Endodermal cell (in vitro differentiated cells): ENCODE measurements around the gene CACNA1A. TPM values are rescaled to one million over a fixed set of nuclear protein-coding genes. Genes with fewer than 3 reads are reported as not detected.

ENCODE experiments used
- DNase-seq: peaks from one replicate; pipeline ENCODE4 v3.0.0-alpha.2; 2017
- H3K27ac ChIP-seq: 2 replicates; pipeline ENCODE4 v1.5.1; 2013; ENCODE audit warnings: mild to moderate bottlenecking, low read depth, low read length, moderate library complexity
- H3K27me3 ChIP-seq: 2 replicates; pipeline ENCODE4 v1.6.1; 2013; ENCODE audit warnings: mild to moderate bottlenecking, low read length, moderate library complexity; ENCODE audit not compliant: insufficient read depth, control insufficient read depth, poor library complexity, severe bottlenecking
- H3K36me3 ChIP-seq: 2 replicates; pipeline ENCODE4 v1.7.0; 2013; ENCODE audit warnings: mild to moderate bottlenecking, low read length, moderate library complexity; ENCODE audit not compliant: control insufficient read depth, insufficient read depth
- H3K4me1 ChIP-seq: one replicate; pipeline ENCODE4 v1.7.0; 2013; ENCODE audit warnings: low read length; ENCODE audit not compliant: control insufficient read depth, insufficient read depth
- H3K4me3 ChIP-seq: 2 replicates; pipeline ENCODE4 v1.5.1; 2013; ENCODE audit warnings: mild to moderate bottlenecking, low read length, moderate library complexity
- H3K9ac ChIP-seq: 2 replicates; pipeline ENCODE4 v1.6.1; 2013; ENCODE audit warnings: mild to moderate bottlenecking, low read length, moderate library complexity; ENCODE audit not compliant: poor library complexity, severe bottlenecking; ENCODE audit errors: extremely low read depth
- H3K9me3 ChIP-seq: 2 replicates; pipeline ENCODE4 v1.6.1; 2013; ENCODE audit warnings: mild to moderate bottlenecking, low read length, moderate library complexity; ENCODE audit not compliant: control insufficient read depth
- H3K27ac Mint-ChIP-seq: 2 replicates; pipeline ENCODE4 v1.8.0; 2020; ENCODE audit warnings: mixed read lengths
- H3K27me3 Mint-ChIP-seq: 2 replicates; pipeline ENCODE4 v1.8.0; 2021; ENCODE audit warnings: mild to moderate bottlenecking, mixed read lengths; ENCODE audit not compliant: insufficient read depth
- H3K36me3 Mint-ChIP-seq: 2 replicates; pipeline ENCODE4 v1.8.0; 2020; ENCODE audit warnings: low read depth, mixed read lengths
- H3K4me1 Mint-ChIP-seq: 2 replicates; pipeline ENCODE4 v1.8.0; 2020; ENCODE audit warnings: mixed read lengths
- H3K4me3 Mint-ChIP-seq: 2 replicates; pipeline ENCODE4 v1.8.0; 2020; ENCODE audit warnings: mild to moderate bottlenecking, moderate library complexity, mixed read lengths
- H3K9me3 Mint-ChIP-seq: 2 replicates; pipeline ENCODE4 v1.8.0; 2020; ENCODE audit warnings: mild to moderate bottlenecking, mixed read lengths
- WGBS, 2 experiments: methylation state at CpG; one replicate each; pipeline versions ENCODE4 v1.1.5 to v1.1.7; 2013; ENCODE audit warnings: missing lambda C conversion rate in 2 of 2, mixed read lengths in 1 of 2; ENCODE audit not compliant: insufficient coverage in 1 of 2, insufficient read length in 1 of 2; 5-methylcytosine and 5-hydroxymethylcytosine counted together
- total RNA-seq, 2 donors: library from RNA; stranded (reverse); fragmentation: NEBNext Ultra II Directional in 1 of 2; extraction: Animal tissue kit (Norgen Biotek cat#: 25700) in 1 of 2; gene quantifications; 2 replicates in 1 of 2; 3 replicates in 1 of 2; pipeline ENCODE4 v1.2.1, GENCODE V29; 2021
- TF ChIP-seq, protein P1 (sequence below): fragments of 200-600 bp; sonication (generic); conservative IDR thresholded peaks from 2 replicates; pipeline ENCODE4 v1.5.0; 2021; ENCODE audit warnings: antibody characterized with exemption, mild to moderate bottlenecking

Gene CACNA1A
- total RNA-seq, 2 donors from 2014 or later: 8.0 to 10.6 TPM

DNA sequence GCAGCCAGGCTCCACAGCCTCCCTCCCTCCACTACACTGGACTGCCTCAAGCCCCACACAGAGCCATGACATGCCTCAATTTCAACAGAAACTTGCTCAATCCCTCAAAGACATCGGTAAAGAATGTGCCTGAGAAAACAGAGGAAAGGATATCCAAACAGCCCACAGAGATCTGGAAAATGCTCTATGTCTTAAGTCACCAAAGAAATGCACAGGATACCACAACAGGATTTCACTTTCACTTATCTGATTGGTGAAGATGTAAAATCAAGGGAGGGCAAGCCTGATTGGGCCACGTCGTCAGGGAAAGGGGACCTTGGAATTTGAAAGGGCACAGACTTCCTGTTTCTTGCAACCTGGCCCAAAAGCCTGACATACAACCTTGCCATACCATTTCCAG, 14.2 kb downstream of the CACNA1A start:
- no peaks in the 10 kb centered on the region for H3K4me1 ChIP-seq
- no peak overlapping the region for H3K4me3 Mint-ChIP-seq
- no peak overlapping the region for H3K4me3 ChIP-seq
- no peaks in the 10 kb centered on the region for H3K27me3 ChIP-seq
- no peaks in the 10 kb centered on the region for H3K4me1 Mint-ChIP-seq
- WGBS, 2 experiments: 50 to 71% methylated on average over 2 to 3 of the region's 3 CpGs
- no peaks in the 10 kb centered on the region for H3K9me3 ChIP-seq
- H3K27ac Mint-ChIP-seq: no peak overlapping the region
- H3K27ac ChIP-seq: no peak overlapping the region
- H3K9ac ChIP-seq: no peak overlapping the region
- DNase-seq: peak; percentile 50
- no peaks in the 10 kb centered on the region for H3K27me3 Mint-ChIP-seq
- H3K9me3 Mint-ChIP-seq: no peaks in the 10 kb centered on the region
- TF ChIP-seq, protein P1, sequence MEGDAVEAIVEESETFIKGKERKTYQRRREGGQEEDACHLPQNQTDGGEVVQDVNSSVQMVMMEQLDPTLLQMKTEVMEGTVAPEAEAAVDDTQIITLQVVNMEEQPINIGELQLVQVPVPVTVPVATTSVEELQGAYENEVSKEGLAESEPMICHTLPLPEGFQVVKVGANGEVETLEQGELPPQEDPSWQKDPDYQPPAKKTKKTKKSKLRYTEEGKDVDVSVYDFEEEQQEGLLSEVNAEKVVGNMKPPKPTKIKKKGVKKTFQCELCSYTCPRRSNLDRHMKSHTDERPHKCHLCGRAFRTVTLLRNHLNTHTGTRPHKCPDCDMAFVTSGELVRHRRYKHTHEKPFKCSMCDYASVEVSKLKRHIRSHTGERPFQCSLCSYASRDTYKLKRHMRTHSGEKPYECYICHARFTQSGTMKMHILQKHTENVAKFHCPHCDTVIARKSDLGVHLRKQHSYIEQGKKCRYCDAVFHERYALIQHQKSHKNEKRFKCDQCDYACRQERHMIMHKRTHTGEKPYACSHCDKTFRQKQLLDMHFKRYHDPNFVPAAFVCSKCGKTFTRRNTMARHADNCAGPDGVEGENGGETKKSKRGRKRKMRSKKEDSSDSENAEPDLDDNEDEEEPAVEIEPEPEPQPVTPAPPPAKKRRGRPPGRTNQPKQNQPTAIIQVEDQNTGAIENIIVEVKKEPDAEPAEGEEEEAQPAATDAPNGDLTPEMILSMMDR: no peak
- no peaks in the 10 kb centered on the region for H3K36me3 ChIP-seq
- H3K36me3 Mint-ChIP-seq: no peaks in the 10 kb centered on the region

DNA sequence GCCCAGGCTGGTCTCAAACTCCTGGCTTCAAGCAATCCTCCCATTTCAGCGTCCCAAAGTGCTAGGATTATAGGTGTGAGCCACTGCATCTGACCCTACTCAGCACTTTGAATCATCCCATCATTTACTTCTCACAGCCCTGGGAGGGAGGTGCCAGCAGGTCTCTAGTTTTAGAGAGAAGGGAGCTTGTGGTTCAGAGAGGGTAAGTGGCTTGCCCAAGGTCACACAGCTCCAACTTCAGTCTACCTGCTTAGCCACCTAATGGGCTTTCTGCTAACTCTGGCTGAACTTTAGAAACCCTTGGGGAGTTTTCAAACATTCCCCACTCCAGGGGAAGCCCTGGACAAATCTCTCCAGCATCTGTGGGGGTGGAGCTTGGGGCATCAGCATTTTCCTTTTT, 18.3 kb downstream of the CACNA1A start:
- Mint-ChIP-seq H3K27me3 (no peaks in the 10 kb centered on the region), H3K9me3 (peaks cover 8% of the 10 kb centered on the region), H3K4me3 (no peak overlapping the region), H3K36me3 (no peaks in the 10 kb centered on the region), H3K27ac (no peak overlapping the region), H3K4me1 (no peaks in the 10 kb centered on the region)
- DNase-seq: no peak
- no peaks in the 10 kb centered on the region for H3K27me3 ChIP-seq
- TF ChIP-seq, protein P1: no peak
- WGBS, 2 experiments: 83% methylated on average over 1 of the region's 1 CpG
- no peaks in the 10 kb centered on the region for H3K4me1 ChIP-seq
- H3K9me3 ChIP-seq: peaks cover 7% of the 10 kb centered on the region
- H3K4me3 ChIP-seq: no peak overlapping the region
- H3K36me3 ChIP-seq: no peaks in the 10 kb centered on the region
- no peak overlapping the region for H3K9ac ChIP-seq
- no peak overlapping the region for H3K27ac ChIP-seq

DNA sequence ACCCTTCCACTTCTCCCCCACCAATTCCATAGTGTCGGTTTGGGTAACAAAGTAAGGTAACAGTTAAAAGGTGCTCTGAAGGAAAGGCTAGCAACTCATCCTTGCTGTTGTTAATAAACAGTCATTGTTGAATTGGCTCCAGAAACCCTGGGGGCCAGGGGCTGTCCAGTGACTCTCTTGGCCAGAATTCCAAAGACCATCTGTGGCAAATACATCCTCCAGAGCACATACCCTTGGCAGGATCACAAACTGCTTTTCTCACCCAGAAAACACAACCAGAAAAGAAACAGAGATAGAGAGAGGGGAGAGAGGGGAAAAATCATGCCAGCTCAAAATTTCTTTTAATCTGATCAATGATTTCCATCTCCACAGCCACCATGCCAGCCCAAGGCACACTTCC, 22.1 kb downstream of the CACNA1A start:
- no peaks in the 10 kb centered on the region for H3K36me3 Mint-ChIP-seq
- H3K27ac ChIP-seq: no peak overlapping the region
- H3K9ac ChIP-seq: no peak overlapping the region
- H3K4me1 Mint-ChIP-seq: no peaks in the 10 kb centered on the region
- H3K27me3 ChIP-seq: no peaks in the 10 kb centered on the region
- peaks cover 8% of the 10 kb centered on the region for H3K9me3 ChIP-seq
- WGBS, 2 experiments: 100% methylated on average over 1 of the region's 1 CpG; no CpG with 5 or more reads in 1 of the 2 experiments
- TF ChIP-seq, protein P1: no peak
- H3K4me1 ChIP-seq: no peaks in the 10 kb centered on the region
- no peak overlapping the region for H3K4me3 Mint-ChIP-seq
- H3K9me3 Mint-ChIP-seq: peaks cover 8% of the 10 kb centered on the region
- DNase-seq: no peak
- H3K27ac Mint-ChIP-seq: no peak overlapping the region
- H3K4me3 ChIP-seq: no peak overlapping the region
- H3K27me3 Mint-ChIP-seq: no peaks in the 10 kb centered on the region
- no peaks in the 10 kb centered on the region for H3K36me3 ChIP-seq
